ENCODE results near the gene ZNF444.

The ZNF444 gene

GRCh38 chr19:56155124-56155687, 14.1 kb downstream of the ZNF444 start:
- DNase-seq (ENCODE audit: low spot score), result no peak
- CTCF ChIA-PET, result interaction anchor here (0.5 to 1.0 kb wide), 6 partner anchors 16 to 136 kb away, joined by 3 to 5 read pairs (median 4); no protein-coding TSS in a partner anchor
- TF ChIP-seq CTCF (conservative IDR thresholded peaks at IDR 0.05; ENCODE audit: low read depth), result no peak
- POLR2A ChIA-PET (ENCODE audit: low non-redundant PET), result no interaction called here
- H3K27ac ChIP-seq, result no peak overlapping the region

GRCh38 chr19:56156768-56157167, 15.7 kb downstream of the ZNF444 start:
- ChIA-PET POLR2A (ENCODE audit: low non-redundant PET) (no interaction called here), CTCF (interaction anchor here (0.7 kb wide), 1 partner anchor 126 kb away, joined by 4 read pairs; no protein-coding TSS in a partner anchor)
- DNase-seq (ENCODE audit: low spot score), result no peak
- no peak for TF ChIP-seq CTCF (conservative IDR thresholded peaks at IDR 0.05; ENCODE audit: low read depth)
- H3K27ac ChIP-seq, result no peak overlapping the region

GRCh38 chr19:56158170-56158757, 17.2 kb downstream of the ZNF444 start:
- no peak for TF ChIP-seq CTCF (conservative IDR thresholded peaks at IDR 0.05; ENCODE audit: low read depth)
- DNase-seq (ENCODE audit: low spot score), result no peak
- ChIA-PET POLR2A (ENCODE audit: low non-redundant PET) (no interaction called here), CTCF (interaction anchor here (0.6 kb wide), 1 partner anchor 94 kb away, joined by 3 read pairs; no protein-coding TSS in a partner anchor)
- no peak overlapping the region for H3K27ac ChIP-seq

- TF ChIP-seq CTCF (conservative IDR thresholded peaks at IDR 0.05; ENCODE audit: low read depth), result no peak
- POLR2A ChIA-PET (ENCODE audit: low non-redundant PET), result no interaction called here
- H3K27ac ChIP-seq, result no peak overlapping the region
- DNase-seq (ENCODE audit: low spot score), result no peak
- CTCF ChIA-PET, result no interaction called here
Observed at GRCh38 chr19:56159009-56159559, 18.0 kb downstream of the ZNF444 start.

- DNase-seq (ENCODE audit: low spot score), result no peak
- no peak overlapping the region for H3K27ac ChIP-seq
- TF ChIP-seq CTCF (conservative IDR thresholded peaks at IDR 0.05; ENCODE audit: low read depth), result no peak
- CTCF ChIA-PET, result no interaction called here
- POLR2A ChIA-PET (ENCODE audit: low non-redundant PET), result no interaction called here
Observed at GRCh38 chr19:56159622-56160271, 18.7 kb downstream of the ZNF444 start.

- no peak for TF ChIP-seq CTCF (conservative IDR thresholded peaks at IDR 0.05; ENCODE audit: low read depth)
- no peak overlapping the region for H3K27ac ChIP-seq
- POLR2A ChIA-PET (ENCODE audit: low non-redundant PET), result no interaction called here
- no peak for DNase-seq (ENCODE audit: low spot score)
- CTCF ChIA-PET, result no interaction called here
Observed at GRCh38 chr19:56161534-56161933, 20.4 kb downstream of the ZNF444 start.
